ENCODE data around the gene TUBGCP4.

The TUBGCP4 gene

DNA sequence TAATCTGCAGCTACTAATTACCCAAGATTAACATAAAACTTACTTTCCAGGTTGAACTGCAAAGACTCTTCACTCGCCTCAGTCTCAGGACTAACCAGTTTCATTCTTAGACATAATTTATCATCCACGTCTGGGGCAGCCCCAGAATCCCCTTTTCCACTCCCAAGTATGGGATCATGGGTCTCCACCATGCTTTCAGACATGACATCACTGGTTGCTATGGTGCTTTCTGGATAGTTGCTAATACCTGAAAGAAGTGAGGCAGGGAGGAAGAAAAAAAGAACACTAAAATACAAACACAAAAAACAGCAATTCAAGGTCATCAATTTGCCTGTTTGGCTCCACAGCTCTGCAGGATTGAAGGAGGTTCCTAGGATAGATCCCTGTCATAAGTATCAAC lies 75.4 kb downstream of the TUBGCP4 start:
- TF ChIP-seq, protein P1, sequence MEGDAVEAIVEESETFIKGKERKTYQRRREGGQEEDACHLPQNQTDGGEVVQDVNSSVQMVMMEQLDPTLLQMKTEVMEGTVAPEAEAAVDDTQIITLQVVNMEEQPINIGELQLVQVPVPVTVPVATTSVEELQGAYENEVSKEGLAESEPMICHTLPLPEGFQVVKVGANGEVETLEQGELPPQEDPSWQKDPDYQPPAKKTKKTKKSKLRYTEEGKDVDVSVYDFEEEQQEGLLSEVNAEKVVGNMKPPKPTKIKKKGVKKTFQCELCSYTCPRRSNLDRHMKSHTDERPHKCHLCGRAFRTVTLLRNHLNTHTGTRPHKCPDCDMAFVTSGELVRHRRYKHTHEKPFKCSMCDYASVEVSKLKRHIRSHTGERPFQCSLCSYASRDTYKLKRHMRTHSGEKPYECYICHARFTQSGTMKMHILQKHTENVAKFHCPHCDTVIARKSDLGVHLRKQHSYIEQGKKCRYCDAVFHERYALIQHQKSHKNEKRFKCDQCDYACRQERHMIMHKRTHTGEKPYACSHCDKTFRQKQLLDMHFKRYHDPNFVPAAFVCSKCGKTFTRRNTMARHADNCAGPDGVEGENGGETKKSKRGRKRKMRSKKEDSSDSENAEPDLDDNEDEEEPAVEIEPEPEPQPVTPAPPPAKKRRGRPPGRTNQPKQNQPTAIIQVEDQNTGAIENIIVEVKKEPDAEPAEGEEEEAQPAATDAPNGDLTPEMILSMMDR (IDR thresholded peaks at IDR 0.05; ENCODE audit: control insufficient read depth, insufficient read depth, low read depth, low read length, missing control alignments), result no peak
- DNase-seq (ENCODE audit: low read depth), result no peak
- H3K4me3 ChIP-seq (ENCODE audit: control insufficient read depth, low read depth, low read length), result no peak overlapping the region

DNA sequence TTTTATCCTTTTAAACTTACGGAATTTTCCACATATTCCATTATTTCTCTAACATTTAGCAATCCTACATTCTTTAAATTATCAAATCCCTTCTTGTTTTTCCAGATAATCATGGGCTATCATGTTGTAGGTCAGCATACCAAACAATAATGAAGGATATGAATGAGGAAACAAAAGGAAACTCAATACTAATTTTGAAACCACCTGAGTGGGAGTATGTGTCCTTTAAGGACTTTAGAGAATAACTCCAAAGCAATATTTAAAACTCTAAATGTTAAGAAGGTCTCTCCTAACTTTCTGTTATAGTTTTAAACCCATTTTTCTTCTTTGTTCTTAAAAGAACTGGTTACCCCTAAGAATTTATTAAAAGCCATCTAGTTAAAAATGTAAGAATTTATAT lies 79.1 kb downstream of the TUBGCP4 start:
- TF ChIP-seq, protein P1 (IDR thresholded peaks at IDR 0.05; ENCODE audit: control insufficient read depth, insufficient read depth, low read depth, low read length, missing control alignments), result no peak
- no peak for DNase-seq (ENCODE audit: low read depth)
- no peak overlapping the region for H3K4me3 ChIP-seq (ENCODE audit: control insufficient read depth, low read depth, low read length)

All from AG09309 (cell line).